Hepatocyte (in vitro differentiated cells): ENCODE data around the gene HRH1.

ENCODE experiments used
- EZH2phosphoT487 ChIP-seq: fragments of 200-600 bp; sonication (generic); IDR thresholded peaks from one replicate; pipeline ENCODE4 v1.6.1; 2018; ENCODE audit warnings: antibody characterized with exemption, mild to moderate bottlenecking, low read depth, moderate library complexity; ENCODE audit not compliant: unreplicated experiment, severe bottlenecking
- TF ChIP-seq, protein P1 (sequence below): fragments of 200-600 bp; sonication (generic); IDR thresholded peaks from 2 replicates; pipeline ENCODE4 v1.5.1; 2016; ENCODE audit warnings: antibody characterized with exemption, mild to moderate bottlenecking; ENCODE audit not compliant: poor library complexity

DNA sequence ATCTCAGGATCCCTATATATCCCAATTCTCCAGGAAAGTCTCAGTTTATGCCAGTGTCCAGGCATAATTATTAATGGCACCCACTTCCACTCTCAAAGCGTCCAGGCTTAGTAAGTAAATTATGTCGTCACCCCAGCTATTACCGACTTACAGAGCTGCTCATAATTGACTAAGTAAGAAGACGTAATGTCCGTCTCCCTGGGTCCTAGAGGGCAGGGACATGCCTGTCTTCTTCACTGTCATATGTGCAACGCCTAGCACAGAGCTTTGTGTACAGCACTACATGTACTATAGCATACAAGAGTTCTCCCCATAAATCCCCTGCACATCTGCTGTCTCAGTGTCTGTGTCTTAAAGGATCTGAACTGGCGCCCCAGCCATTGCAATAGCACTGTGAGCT, 23.9 kb upstream of the HRH1 start:
- no peak for TF ChIP-seq EZH2phosphoT487
- TF ChIP-seq, protein P1, sequence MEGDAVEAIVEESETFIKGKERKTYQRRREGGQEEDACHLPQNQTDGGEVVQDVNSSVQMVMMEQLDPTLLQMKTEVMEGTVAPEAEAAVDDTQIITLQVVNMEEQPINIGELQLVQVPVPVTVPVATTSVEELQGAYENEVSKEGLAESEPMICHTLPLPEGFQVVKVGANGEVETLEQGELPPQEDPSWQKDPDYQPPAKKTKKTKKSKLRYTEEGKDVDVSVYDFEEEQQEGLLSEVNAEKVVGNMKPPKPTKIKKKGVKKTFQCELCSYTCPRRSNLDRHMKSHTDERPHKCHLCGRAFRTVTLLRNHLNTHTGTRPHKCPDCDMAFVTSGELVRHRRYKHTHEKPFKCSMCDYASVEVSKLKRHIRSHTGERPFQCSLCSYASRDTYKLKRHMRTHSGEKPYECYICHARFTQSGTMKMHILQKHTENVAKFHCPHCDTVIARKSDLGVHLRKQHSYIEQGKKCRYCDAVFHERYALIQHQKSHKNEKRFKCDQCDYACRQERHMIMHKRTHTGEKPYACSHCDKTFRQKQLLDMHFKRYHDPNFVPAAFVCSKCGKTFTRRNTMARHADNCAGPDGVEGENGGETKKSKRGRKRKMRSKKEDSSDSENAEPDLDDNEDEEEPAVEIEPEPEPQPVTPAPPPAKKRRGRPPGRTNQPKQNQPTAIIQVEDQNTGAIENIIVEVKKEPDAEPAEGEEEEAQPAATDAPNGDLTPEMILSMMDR, result no peak
